CD14-positive monocyte (primary cell): ENCODE data around the gene SMARCA2. TPM values are rescaled to one million over a fixed set of nuclear protein-coding genes. Genes with fewer than 3 reads are reported as not detected.

Source experiments
- DNase-seq, 3 donors: peaks; one replicate each; pipeline ENCODE4 v3.0.0-alpha.2; 2011 to 2022
- H2AFZ ChIP-seq: 2 replicates; pipeline ENCODE4 v1.6.0; 2012; ENCODE audit warnings: mild to moderate bottlenecking, low read depth, low read length, inconsistent platforms; ENCODE audit not compliant: insufficient read depth, poor library complexity, severe bottlenecking
- H3K27ac ChIP-seq, 2 donors: 1 replicate in 1 of 2; 2 replicates in 1 of 2; pipeline ENCODE4 v1.5.1; 2012 to 2013; ENCODE audit warnings: low read length in 2 of 2, control low read depth in 1 of 2, inconsistent platforms in 1 of 2, low read depth in 1 of 2, mild to moderate bottlenecking in 1 of 2
- H3K27me3 ChIP-seq, 2 donors: one replicate each; pipeline versions ENCODE4 v1.6.0 to v1.6.1; 2011 to 2013; ENCODE audit warnings: low read length in 2 of 2; ENCODE audit not compliant: control insufficient read depth in 2 of 2, insufficient read depth in 2 of 2
- H3K36me3 ChIP-seq, 2 donors: replicated peaks in 1 of 2; 1 replicate in 1 of 2; 2 replicates in 1 of 2; pipeline versions ENCODE4 v1.5.1 to v1.6.1; 2012 to 2013; ENCODE audit warnings: low read length in 2 of 2, control low read depth in 1 of 2, inconsistent platforms in 1 of 2, mild to moderate bottlenecking in 1 of 2; ENCODE audit not compliant: insufficient read depth in 2 of 2, control insufficient read depth in 1 of 2
- H3K4me1 ChIP-seq, 2 donors: 1 replicate in 1 of 2; 2 replicates in 1 of 2; pipeline versions ENCODE4 v1.5.1 to v1.6.1; 2012 to 2013; ENCODE audit warnings: low read length in 2 of 2, control low read depth in 1 of 2, inconsistent platforms in 1 of 2, mild to moderate bottlenecking in 1 of 2, moderate library complexity in 1 of 2; ENCODE audit not compliant: insufficient read depth in 2 of 2, control insufficient read depth in 1 of 2
- H3K4me2 ChIP-seq: replicated peaks from 2 replicates; pipeline ENCODE3; 2012; ENCODE audit warnings: low read length, moderate library complexity, mild to moderate bottlenecking; ENCODE audit not compliant: poor library complexity, severe bottlenecking; ENCODE audit errors: extremely low read depth
- H3K4me3 ChIP-seq, 3 experiments: fragments of 200-600 bp in 1 of 3; sonication (generic) in 1 of 3; replicated peaks in 1 of 3; 1 replicate in 2 of 3; 2 replicates in 1 of 3; pipeline ENCODE4 v1.5.1; 2011 to 2013; ENCODE audit warnings: low read length in 3 of 3, mild to moderate bottlenecking in 3 of 3, control low read depth in 2 of 3, low read depth in 2 of 3, inconsistent platforms in 1 of 3, moderate library complexity in 1 of 3
- H3K79me2 ChIP-seq: 2 replicates; pipeline ENCODE4 v1.6.0; 2012; ENCODE audit warnings: mild to moderate bottlenecking, control low read depth, inconsistent platforms, low read length, moderate library complexity; ENCODE audit not compliant: insufficient read depth
- H3K9ac ChIP-seq: 2 replicates; pipeline ENCODE4 v1.6.0; 2017; ENCODE audit warnings: low read length, mild to moderate bottlenecking; ENCODE audit not compliant: insufficient read depth, poor library complexity, severe bottlenecking
- H3K9me3 ChIP-seq, 2 donors: replicated peaks in 1 of 2; 1 replicate in 1 of 2; 2 replicates in 1 of 2; pipeline versions ENCODE4 v1.5.1 to v1.6.1; 2012 to 2013; ENCODE audit warnings: low read length in 2 of 2, control low read depth in 1 of 2; ENCODE audit not compliant: control insufficient read depth in 1 of 2, insufficient read depth in 1 of 2
- H4K20me1 ChIP-seq: 2 replicates; pipeline ENCODE4 v1.6.0; 2012; ENCODE audit warnings: mild to moderate bottlenecking, low read length, control low read depth, moderate library complexity; ENCODE audit not compliant: insufficient read depth
- H3K27ac Mint-ChIP-seq, 7 donors: one replicate each; pipeline ENCODE4 v1.8.0; 2020; ENCODE audit warnings: mild to moderate bottlenecking in 7 of 7, mixed read lengths in 7 of 7, moderate library complexity in 6 of 7, inconsistent platforms in 2 of 7
- H3K27me3 Mint-ChIP-seq, 3 donors: one replicate each; pipeline ENCODE4 v1.8.0; 2021 to 2022; ENCODE audit warnings: low read depth in 3 of 3, mild to moderate bottlenecking in 3 of 3, mixed read lengths in 3 of 3, moderate library complexity in 3 of 3, inconsistent platforms in 1 of 3
- H3K36me3 Mint-ChIP-seq, 2 donors: one replicate each; pipeline ENCODE4 v1.8.0; 2020; ENCODE audit warnings: mixed read lengths in 2 of 2, inconsistent platforms in 1 of 2, mild to moderate bottlenecking in 1 of 2
- H3K4me1 Mint-ChIP-seq: one replicate; pipeline ENCODE4 v1.8.0; 2020; ENCODE audit warnings: mild to moderate bottlenecking, mixed read lengths
- H3K4me3 Mint-ChIP-seq, 2 donors: one replicate each; pipeline ENCODE4 v1.8.0; 2020; ENCODE audit warnings: mild to moderate bottlenecking in 2 of 2, mixed read lengths in 2 of 2, moderate library complexity in 1 of 2
- H3K9me3 Mint-ChIP-seq, 7 donors: one replicate each; pipeline ENCODE4 v1.8.0; 2020 to 2022; ENCODE audit warnings: mixed read lengths in 7 of 7, mild to moderate bottlenecking in 6 of 7, moderate library complexity in 6 of 7, inconsistent platforms in 2 of 7
- WGBS: methylation state at CpG from one replicate; pipeline ENCODE4 v1.1.5; 2013; ENCODE audit warnings: missing lambda C conversion rate; ENCODE audit not compliant: insufficient coverage; 5-methylcytosine and 5-hydroxymethylcytosine counted together
- intact Hi-C, 2 donors: fragments of 100-400 bp; cut with micrococcal nuclease; formaldehyde crosslinking; loops; one replicate each; pipeline versions ENCODE4 v1.15.0 to v1.15.1; 2023
- polyA plus RNA-seq, 3 donors: library from polyadenylated mRNA; depleted of rRNA in 1 of 3; unstranded in 2 of 3; stranded (reverse) in 1 of 3; fragments of 300-500 nt in 2 of 3; fragments of >200 nt in 1 of 3; fragmentation: Illumina TruSeq in 2 of 3; gene quantifications; 1 replicate in 2 of 3; 2 replicates in 1 of 3; pipeline ENCODE4 v1.2.3, GENCODE V29; 2012 to 2021
- TF ChIP-seq, protein P1 (sequence below): fragments of 200-600 bp; IDR thresholded peaks from one replicate; pipeline ENCODE4 v1.8.0; 2022; ENCODE audit warnings: antibody characterized with exemption, mild to moderate bottlenecking

SMARCA2 gene
- polyA plus RNA-seq, 3 donors, result 11.0 to 54.7 (median 11.8) TPM

- no peak overlapping the region for H3K4me3 Mint-ChIP-seq
- no peak overlapping the region for H3K4me3 ChIP-seq
- peaks cover 19% of the 10 kb centered on the region for H3K79me2 ChIP-seq
- H3K27me3 Mint-ChIP-seq, result no peaks in the 10 kb centered on the region
- WGBS, result 100% methylated on average over 4 of the region's 5 CpGs
- TF ChIP-seq, protein P1, sequence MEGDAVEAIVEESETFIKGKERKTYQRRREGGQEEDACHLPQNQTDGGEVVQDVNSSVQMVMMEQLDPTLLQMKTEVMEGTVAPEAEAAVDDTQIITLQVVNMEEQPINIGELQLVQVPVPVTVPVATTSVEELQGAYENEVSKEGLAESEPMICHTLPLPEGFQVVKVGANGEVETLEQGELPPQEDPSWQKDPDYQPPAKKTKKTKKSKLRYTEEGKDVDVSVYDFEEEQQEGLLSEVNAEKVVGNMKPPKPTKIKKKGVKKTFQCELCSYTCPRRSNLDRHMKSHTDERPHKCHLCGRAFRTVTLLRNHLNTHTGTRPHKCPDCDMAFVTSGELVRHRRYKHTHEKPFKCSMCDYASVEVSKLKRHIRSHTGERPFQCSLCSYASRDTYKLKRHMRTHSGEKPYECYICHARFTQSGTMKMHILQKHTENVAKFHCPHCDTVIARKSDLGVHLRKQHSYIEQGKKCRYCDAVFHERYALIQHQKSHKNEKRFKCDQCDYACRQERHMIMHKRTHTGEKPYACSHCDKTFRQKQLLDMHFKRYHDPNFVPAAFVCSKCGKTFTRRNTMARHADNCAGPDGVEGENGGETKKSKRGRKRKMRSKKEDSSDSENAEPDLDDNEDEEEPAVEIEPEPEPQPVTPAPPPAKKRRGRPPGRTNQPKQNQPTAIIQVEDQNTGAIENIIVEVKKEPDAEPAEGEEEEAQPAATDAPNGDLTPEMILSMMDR, result no peak
- H3K4me2 ChIP-seq, result no peak overlapping the region
- H3K9me3 ChIP-seq, result no peaks in the 10 kb centered on the region
- H2AFZ ChIP-seq, result no peak overlapping the region
- peaks cover 69 to 82% of the 10 kb centered on the region in 2 donors for H3K36me3 Mint-ChIP-seq
- no peaks in the 10 kb centered on the region for H3K4me1 ChIP-seq
- H3K9ac ChIP-seq, result no peak overlapping the region
- H3K9me3 Mint-ChIP-seq, result no peaks in the 10 kb centered on the region
- peaks cover 40% of the 10 kb centered on the region for H4K20me1 ChIP-seq
- intact Hi-C loops, result no loop called here
- DNase-seq, result no peak
- H3K27me3 ChIP-seq, result no peaks in the 10 kb centered on the region
- H3K27ac Mint-ChIP-seq, result no peak overlapping the region
- no peaks in the 10 kb centered on the region for H3K4me1 Mint-ChIP-seq
- peaks cover 63 to 84% of the 10 kb centered on the region in 2 donors for H3K36me3 ChIP-seq
- no peak overlapping the region for H3K27ac ChIP-seq
Measured at GRCh38 chr9:2047916-2048315, 32.8 kb downstream of the SMARCA2 start.

- DNase-seq, result no peak
- peaks cover 57 to 69% of the 10 kb centered on the region in 2 donors for H3K36me3 Mint-ChIP-seq
- H3K9me3 Mint-ChIP-seq, result no peaks in the 10 kb centered on the region
- Histone ChIP-seq H3K4me3 (no peak overlapping the region), H3K4me2 (no peak overlapping the region), H3K4me1 (no peaks in the 10 kb centered on the region), H2AFZ (no peak overlapping the region), H3K36me3 (peaks cover 61 to 75% of the 10 kb centered on the region in 2 donors), H3K79me2 (peaks cover 9% of the 10 kb centered on the region), H3K9ac (no peak overlapping the region), H3K27ac (no peak overlapping the region), H3K27me3 (no peaks in the 10 kb centered on the region), H3K9me3 (no peaks in the 10 kb centered on the region), H4K20me1 (peaks cover 40% of the 10 kb centered on the region)
- no peak overlapping the region for H3K4me3 Mint-ChIP-seq
- WGBS, result no CpG with 5 or more reads among the region's 3 CpGs
- intact Hi-C loops, result no loop called here
- no peaks in the 10 kb centered on the region for H3K27me3 Mint-ChIP-seq
- H3K27ac Mint-ChIP-seq, result no peak overlapping the region
- H3K4me1 Mint-ChIP-seq, result no peaks in the 10 kb centered on the region
- TF ChIP-seq, protein P1, result no peak
Measured at GRCh38 chr9:2050236-2050635, 35.1 kb downstream of the SMARCA2 start.
